ENCODE measurements around the gene ASPN.

DNA sequence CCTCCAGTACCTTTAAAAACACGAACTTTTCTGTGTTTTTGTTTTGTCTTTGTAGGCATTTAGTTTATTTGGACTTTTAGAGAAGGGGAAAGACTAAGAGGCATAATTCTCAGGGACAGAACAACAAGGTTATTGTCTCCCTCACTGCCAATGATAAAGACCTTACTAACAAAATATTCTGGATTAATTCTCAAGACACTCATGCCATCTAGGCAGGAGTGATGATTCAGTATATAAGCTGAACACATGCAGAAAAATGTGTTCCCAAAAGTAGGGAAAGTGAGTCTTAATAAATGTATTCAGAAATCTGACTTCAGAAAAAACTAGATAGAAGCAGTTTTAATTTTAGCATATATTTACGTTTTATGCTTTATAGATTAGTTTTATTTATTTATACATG, 17.4 kb upstream of the ASPN start:
- TF ChIP-seq CTCF (IDR thresholded peaks at IDR 0.05) (no peak), POLR2AphosphoS5 (IDR thresholded peaks at IDR 0.05; ENCODE audit: insufficient read depth in 1 of 2, low read depth in 1 of 2) (no peak)
